Measurements from ENCODE around the gene RPS6KC1. TPM values are rescaled to one million over a fixed set of nuclear protein-coding genes. Genes with fewer than 3 reads are reported as not detected.

The RPS6KC1 gene
- total RNA-seq, 2 experiments from 2014 or later: 5.4 to 6.1 TPM

DNA sequence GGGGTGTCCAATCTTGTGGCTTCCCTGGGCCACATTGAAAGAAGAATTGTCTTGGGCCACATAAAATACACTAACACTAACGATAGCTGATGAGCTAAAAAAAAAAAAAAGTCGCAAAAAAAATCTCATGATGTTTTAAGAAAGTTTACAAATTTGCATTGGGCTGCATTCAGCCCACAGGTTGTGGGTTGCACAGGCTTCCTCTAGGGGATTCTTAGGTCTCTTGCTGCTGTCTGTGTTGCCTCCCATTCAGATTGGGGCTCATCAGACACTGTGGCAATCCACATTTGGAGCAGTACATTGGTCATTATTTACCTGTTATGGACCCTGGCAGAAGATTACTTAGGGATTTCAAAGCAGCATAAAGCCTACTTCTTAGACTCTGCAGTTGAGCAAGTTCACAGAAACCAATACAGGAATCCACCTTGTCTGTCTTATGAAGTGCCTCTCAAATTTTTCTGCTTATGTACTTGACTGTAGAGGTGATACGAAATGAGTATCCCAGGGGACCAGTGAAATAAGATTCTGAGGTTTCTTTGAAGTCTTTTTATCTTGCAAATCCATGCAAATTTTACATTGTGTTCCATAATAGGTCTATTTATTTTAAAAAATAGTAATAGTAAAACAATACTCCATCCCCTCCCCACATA, 205.5 kb downstream of the RPS6KC1 start:
- Mint-ChIP-seq H3K27me3 (ENCODE audit: low read depth) (no peaks in the 10 kb centered on the region), H3K27ac (no peak overlapping the region), H3K9me3 (no peaks in the 10 kb centered on the region), H3K4me3 (no peak overlapping the region), H3K36me3 (ENCODE audit: low read depth) (peaks cover 12% of the 10 kb centered on the region), H3K4me1 (ENCODE audit: low read depth) (no peaks in the 10 kb centered on the region)
- no peak for DNase-seq
- CTCF ChIA-PET: interaction anchor here (1.1 kb wide), 1 partner anchor 12 kb away, joined by 3 read pairs; no protein-coding TSS in a partner anchor
- intact Hi-C loops (cut with micrococcal nuclease): no loop called here

DNA sequence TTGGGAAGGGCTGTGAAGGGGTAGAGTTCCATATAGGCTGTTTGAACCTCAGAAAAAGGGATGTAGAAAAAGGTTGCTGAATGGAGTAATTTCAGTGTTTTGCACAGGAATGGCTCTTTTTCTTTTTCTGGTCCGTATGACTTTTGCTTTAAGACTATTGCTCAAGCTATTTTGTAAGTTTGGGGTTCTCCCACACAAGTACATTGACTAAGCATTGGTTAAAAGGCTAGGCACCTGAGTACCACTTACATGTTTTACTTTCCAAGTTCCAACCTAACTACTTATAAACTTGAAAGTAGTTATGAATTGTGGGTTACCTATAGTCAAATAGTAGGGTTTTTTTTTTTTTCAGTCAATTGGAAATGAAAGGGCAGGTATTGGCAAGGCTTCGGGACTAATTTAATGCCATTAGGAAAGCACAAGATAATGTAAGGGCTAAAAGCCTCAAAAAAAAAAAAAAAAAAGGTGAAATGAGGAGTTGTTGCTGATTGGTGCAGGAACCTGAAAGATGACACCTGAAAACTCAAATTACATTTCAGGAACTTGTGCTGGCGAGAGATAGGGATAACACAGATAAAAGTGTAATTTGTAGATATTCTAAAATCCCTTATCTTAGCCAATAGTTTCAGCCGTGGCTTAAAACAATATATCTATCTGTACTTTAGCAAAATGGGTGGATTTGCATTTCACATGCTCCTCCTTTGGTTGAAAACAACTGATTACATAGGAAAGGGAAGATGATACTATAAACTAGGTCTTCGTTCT, 209.5 kb downstream of the RPS6KC1 start:
- H3K4me1 Mint-ChIP-seq (ENCODE audit: low read depth): no peaks in the 10 kb centered on the region
- H3K36me3 Mint-ChIP-seq (ENCODE audit: low read depth): peaks cover 31% of the 10 kb centered on the region
- DNase-seq: no peak
- intact Hi-C loops (cut with micrococcal nuclease): no loop called here
- H3K27me3 Mint-ChIP-seq (ENCODE audit: low read depth): no peaks in the 10 kb centered on the region
- H3K4me3 Mint-ChIP-seq: no peak overlapping the region
- CTCF ChIA-PET: no interaction called here
- H3K27ac Mint-ChIP-seq: no peak overlapping the region
- H3K9me3 Mint-ChIP-seq: no peaks in the 10 kb centered on the region

DNA sequence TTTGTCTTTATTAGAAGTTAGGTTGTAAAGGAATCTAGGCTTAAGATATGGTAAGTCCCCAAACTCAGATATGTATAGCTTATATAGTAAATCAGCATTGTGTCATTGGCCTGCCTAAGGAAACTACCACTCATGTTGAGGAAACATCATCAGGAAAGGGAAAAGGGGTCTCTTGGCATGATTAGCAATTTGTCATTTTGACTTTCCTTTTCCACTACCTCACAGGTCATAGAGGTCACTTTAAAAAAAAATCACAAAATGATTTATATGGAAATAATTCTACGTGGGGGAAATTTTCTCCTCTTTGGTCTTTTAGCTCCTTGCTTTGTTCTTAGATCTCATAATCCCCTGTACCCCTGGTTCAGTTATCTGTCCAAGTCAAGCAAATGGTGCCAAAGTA, 213.5 kb downstream of the RPS6KC1 start:
- intact Hi-C loops (cut with micrococcal nuclease): no loop called here
- no peaks in the 10 kb centered on the region for H3K4me1 Mint-ChIP-seq (ENCODE audit: low read depth)
- H3K9me3 Mint-ChIP-seq: peaks cover 10% of the 10 kb centered on the region
- H3K27me3 Mint-ChIP-seq (ENCODE audit: low read depth): no peaks in the 10 kb centered on the region
- CTCF ChIA-PET: interaction anchor here (0.9 kb wide), 1 partner anchor 20 kb away, joined by 6 read pairs; no protein-coding TSS in a partner anchor
- H3K4me3 Mint-ChIP-seq: no peak overlapping the region
- no peak overlapping the region for H3K27ac Mint-ChIP-seq
- no peak for DNase-seq
- H3K36me3 Mint-ChIP-seq (ENCODE audit: low read depth): peaks cover 48% of the 10 kb centered on the region

DNA sequence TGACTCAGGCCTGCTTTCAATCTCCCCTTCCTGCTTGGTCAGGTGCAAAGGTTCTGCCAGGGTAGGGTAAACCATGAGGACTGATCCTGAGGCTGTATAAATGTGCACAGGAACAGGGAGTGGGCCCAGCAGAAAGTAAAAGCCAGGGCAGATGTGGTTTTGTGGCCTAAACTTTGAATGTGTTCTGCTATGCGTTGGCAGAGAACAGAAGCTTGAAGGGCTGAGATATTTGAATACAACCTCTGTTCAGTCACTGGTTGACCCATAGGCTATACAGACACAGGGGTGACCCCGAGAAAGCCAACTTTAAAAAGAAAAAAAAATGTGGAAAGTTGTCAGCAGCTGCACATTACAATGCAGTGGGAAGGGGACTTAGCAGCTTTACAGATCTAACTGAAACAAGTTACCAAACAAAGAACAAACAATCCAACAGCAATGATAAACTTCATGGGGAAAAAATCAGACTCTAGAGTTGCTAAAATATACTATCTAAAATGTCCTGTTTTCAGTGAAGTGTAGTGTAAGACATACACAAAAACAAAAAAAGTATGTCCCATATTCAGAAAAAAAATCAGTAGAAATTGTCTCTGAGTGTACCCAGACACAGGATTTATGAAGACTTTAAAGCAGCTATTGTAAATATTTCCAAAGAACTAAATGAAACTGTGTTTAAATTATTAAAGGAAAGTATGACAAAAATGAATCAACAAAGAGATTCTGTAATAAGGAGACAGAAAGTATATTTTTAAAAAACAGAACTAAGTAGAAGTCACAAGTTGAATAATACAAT, 216.1 kb downstream of the RPS6KC1 start:
- Mint-ChIP-seq H3K4me3 (no peak overlapping the region), H3K4me1 (ENCODE audit: low read depth) (no peaks in the 10 kb centered on the region), H3K36me3 (ENCODE audit: low read depth) (peaks cover 43% of the 10 kb centered on the region), H3K27ac (no peak overlapping the region), H3K27me3 (ENCODE audit: low read depth) (no peaks in the 10 kb centered on the region), H3K9me3 (peaks cover 10% of the 10 kb centered on the region)
- intact Hi-C loops (cut with micrococcal nuclease): no loop called here
- no peak for DNase-seq
- CTCF ChIA-PET: no interaction called here

DNA sequence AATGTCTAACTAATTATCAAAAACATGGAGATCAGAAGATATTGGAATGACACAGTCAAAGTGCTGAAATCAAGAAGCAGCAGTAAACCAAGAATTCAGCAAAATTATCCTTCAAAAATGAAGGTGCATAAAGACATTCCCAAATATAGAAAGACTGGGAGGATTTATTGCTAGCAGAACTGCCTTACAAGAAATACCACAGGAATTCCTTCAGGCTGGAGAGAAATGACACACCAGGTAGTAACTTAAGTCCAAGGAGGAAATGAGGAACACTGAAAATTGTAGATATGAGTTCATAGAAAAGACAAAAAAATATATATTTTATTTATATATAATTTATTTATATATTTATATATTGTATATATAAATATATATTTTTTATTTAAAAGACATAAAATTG, 217.2 kb downstream of the RPS6KC1 start:
- DNase-seq: no peak
- peaks cover 10% of the 10 kb centered on the region for H3K9me3 Mint-ChIP-seq
- intact Hi-C loops (cut with micrococcal nuclease): no loop called here
- H3K27me3 Mint-ChIP-seq (ENCODE audit: low read depth): no peaks in the 10 kb centered on the region
- H3K4me3 Mint-ChIP-seq: no peak overlapping the region
- CTCF ChIA-PET: no interaction called here
- H3K36me3 Mint-ChIP-seq (ENCODE audit: low read depth): peaks cover 48% of the 10 kb centered on the region
- no peak overlapping the region for H3K27ac Mint-ChIP-seq
- H3K4me1 Mint-ChIP-seq (ENCODE audit: low read depth): no peaks in the 10 kb centered on the region

DNA sequence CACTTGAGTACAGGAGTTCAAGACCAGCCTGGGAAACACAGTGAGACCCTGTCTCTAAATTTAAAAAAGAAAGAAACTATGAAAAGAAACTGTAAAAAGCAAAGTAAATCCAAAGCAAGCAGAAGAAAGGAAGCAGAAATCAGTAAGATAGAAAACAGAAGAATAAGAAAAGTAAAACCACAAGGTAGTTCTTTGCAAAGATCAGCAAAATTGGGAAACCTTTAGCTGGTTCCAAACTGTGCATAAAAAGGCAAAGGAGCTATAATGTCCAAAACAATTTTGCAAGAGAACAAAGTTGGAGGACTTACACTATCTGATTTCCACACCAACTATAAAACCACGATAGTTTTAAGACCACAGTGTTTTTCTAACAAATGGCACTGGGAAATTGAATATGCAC, 218.8 kb downstream of the RPS6KC1 start:
- Mint-ChIP-seq H3K4me3 (no peak overlapping the region), H3K36me3 (ENCODE audit: low read depth) (peaks cover 39% of the 10 kb centered on the region), H3K4me1 (ENCODE audit: low read depth) (no peaks in the 10 kb centered on the region), H3K9me3 (peaks cover 10% of the 10 kb centered on the region), H3K27ac (no peak overlapping the region), H3K27me3 (ENCODE audit: low read depth) (no peaks in the 10 kb centered on the region)
- intact Hi-C loops (cut with micrococcal nuclease): no loop called here
- DNase-seq: no peak
- CTCF ChIA-PET: no interaction called here

DNA sequence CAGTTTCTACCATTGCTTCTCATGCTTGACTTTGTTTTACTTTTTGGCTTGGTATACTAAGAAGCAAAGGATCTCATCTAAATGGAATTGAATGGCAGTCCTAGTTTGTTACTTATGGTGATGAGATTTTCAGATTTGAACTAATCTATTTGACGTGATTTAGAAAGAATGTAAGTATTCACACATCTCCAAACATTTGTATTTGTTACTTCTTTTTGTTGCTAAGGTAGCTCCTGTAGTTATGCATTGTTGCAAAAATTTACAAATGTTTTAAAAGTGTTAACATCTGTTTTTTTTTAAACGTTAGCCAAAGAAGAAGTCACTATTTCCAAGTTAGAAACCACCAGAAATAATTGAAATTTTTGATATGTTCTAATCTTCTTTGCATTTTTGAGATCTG, 222.5 kb downstream of the RPS6KC1 start:
- no peaks in the 10 kb centered on the region for H3K9me3 Mint-ChIP-seq
- no peak overlapping the region for H3K4me3 Mint-ChIP-seq

DNA sequence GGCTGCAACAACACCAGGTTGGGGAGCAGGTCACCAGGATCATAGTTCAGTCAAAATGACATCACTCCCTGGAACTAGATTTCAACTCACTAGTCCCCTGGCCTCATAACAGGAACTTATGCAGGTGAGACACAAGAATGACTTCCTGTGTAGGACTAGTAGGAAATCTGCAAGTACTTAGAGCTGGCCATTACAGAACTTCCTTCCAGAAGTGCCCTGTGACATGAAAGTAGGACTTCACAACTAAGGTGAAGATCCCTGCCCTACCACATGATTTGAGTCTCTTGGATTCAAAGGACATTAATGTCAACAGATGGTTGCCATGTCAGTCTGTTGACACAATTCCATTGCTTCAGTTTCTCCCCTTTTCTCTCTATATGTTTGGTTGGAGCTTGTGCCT, 223.1 kb downstream of the RPS6KC1 start:
- no peaks in the 10 kb centered on the region for H3K9me3 Mint-ChIP-seq
- H3K36me3 Mint-ChIP-seq (ENCODE audit: low read depth): peaks cover 17% of the 10 kb centered on the region
- CTCF ChIA-PET: interaction anchor here (0.6 kb wide), 1 partner anchor 376 kb away, joined by 3 read pairs; no protein-coding TSS in a partner anchor
- intact Hi-C loops (cut with micrococcal nuclease): no loop called here
- no peak overlapping the region for H3K4me3 Mint-ChIP-seq
- no peaks in the 10 kb centered on the region for H3K27me3 Mint-ChIP-seq (ENCODE audit: low read depth)
- H3K4me1 Mint-ChIP-seq (ENCODE audit: low read depth): no peaks in the 10 kb centered on the region
- H3K27ac Mint-ChIP-seq: no peak overlapping the region
- no peak for DNase-seq

More for the DNA sequence above, 222.5 kb downstream of the RPS6KC1 start:
- intact Hi-C loops (cut with micrococcal nuclease): no loop called here
- DNase-seq: no peak
- CTCF ChIA-PET: no interaction called here
- Mint-ChIP-seq H3K36me3 (ENCODE audit: low read depth) (peaks cover 17% of the 10 kb centered on the region), H3K4me1 (ENCODE audit: low read depth) (no peaks in the 10 kb centered on the region), H3K27me3 (ENCODE audit: low read depth) (no peaks in the 10 kb centered on the region), H3K27ac (no peak overlapping the region)

DNA sequence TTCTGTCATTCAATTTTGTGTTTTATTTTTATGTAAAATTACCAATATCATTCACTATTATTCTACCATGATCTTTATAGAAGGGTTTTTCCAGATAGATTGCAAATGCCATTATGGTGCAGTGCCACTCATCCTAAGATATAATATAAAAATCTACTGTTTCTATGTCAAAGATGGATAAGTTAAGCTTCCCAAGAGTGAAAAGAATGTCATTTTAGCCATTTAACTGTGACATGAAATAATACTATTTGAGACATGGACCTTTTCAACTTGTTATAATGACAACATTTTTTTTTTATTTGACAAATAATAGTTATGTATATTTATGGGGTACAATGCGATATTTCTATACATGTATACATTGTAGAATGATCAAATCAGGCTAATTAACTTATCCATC, 224.3 kb downstream of the RPS6KC1 start:
- intact Hi-C loops (cut with micrococcal nuclease): no loop called here
- Mint-ChIP-seq H3K4me1 (ENCODE audit: low read depth) (no peaks in the 10 kb centered on the region), H3K27me3 (ENCODE audit: low read depth) (no peaks in the 10 kb centered on the region), H3K27ac (no peak overlapping the region), H3K36me3 (ENCODE audit: low read depth) (peaks cover 16% of the 10 kb centered on the region), H3K9me3 (no peaks in the 10 kb centered on the region), H3K4me3 (no peak overlapping the region)
- CTCF ChIA-PET: no interaction called here
- no peak for DNase-seq

DNA sequence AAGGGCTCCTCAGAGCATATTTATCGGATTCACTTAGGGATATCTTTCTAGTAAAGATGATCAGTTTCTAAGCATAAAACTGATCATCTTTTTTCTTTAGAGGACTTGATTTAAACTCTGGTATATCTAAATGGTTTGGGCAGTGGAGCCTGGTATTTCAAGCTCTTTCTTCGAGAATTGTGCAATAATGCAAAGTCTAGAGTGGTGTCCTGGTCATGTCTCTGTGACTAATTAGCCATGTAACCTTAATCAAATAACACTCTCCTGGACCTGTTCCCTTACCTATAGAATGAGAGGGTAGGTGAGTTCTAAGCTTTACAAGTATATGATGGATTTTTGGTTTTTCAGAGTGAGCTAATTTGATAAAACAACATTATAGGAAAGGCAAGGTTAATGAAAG, 225.2 kb downstream of the RPS6KC1 start:
- H3K4me1 Mint-ChIP-seq (ENCODE audit: low read depth): no peaks in the 10 kb centered on the region
- no peaks in the 10 kb centered on the region for H3K9me3 Mint-ChIP-seq
- H3K27ac Mint-ChIP-seq: no peak overlapping the region
- CTCF ChIA-PET: no interaction called here
- no peaks in the 10 kb centered on the region for H3K27me3 Mint-ChIP-seq (ENCODE audit: low read depth)
- DNase-seq: no peak
- no peak overlapping the region for H3K4me3 Mint-ChIP-seq
- intact Hi-C loops (cut with micrococcal nuclease): no loop called here
- peaks cover 14% of the 10 kb centered on the region for H3K36me3 Mint-ChIP-seq (ENCODE audit: low read depth)

DNA sequence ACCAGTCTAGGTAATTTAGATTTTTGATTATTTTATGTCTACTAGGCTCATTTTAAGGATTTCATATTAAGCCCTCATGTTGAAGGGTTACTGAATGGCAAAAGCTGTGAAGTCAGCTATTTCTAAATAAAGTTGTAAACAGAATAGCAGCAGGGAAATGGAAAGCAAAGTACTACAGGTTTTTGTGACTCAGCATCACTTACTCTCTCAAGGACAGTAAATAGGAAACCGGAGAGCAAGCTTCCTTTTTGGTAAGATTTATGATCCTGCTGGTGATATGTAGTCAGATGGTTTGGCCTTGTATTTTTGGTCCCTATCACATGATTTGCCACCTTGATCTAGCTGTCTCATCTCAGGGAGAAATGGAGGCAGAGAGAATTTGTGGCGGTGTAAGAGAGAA, 226.0 kb downstream of the RPS6KC1 start:
- Mint-ChIP-seq H3K9me3 (no peaks in the 10 kb centered on the region), H3K27me3 (ENCODE audit: low read depth) (no peaks in the 10 kb centered on the region)
- intact Hi-C loops (cut with micrococcal nuclease): no loop called here

DNA sequence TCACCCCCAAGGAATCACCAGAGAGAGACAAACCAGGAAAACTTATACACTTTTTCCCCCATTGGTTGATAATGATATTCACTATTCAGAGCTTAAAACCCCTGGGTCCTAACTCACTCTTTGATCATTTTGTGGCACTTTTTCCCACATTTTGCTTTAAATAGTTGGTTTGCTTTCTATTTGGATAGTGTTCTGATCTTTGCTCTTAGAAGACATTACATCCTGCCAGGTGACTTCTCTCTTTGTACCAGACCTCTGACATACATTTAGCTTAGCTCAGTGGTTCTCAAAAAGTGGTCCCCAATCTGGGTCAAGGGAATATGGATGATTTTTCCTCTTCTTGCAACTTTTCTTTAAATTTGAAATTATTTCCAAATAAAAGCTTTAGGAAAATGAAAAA, 228.4 kb downstream of the RPS6KC1 start:
- Mint-ChIP-seq H3K27me3 (ENCODE audit: low read depth) (no peaks in the 10 kb centered on the region), H3K4me3 (no peak overlapping the region), H3K9me3 (peaks cover 4% of the 10 kb centered on the region), H3K27ac (no peak overlapping the region), H3K4me1 (ENCODE audit: low read depth) (no peaks in the 10 kb centered on the region), H3K36me3 (ENCODE audit: low read depth) (peaks cover 1% of the 10 kb centered on the region)
- CTCF ChIA-PET: no interaction called here
- no peak for DNase-seq
- intact Hi-C loops (cut with micrococcal nuclease): no loop called here

More for the DNA sequence above, 226.0 kb downstream of the RPS6KC1 start:
- H3K4me1 Mint-ChIP-seq (ENCODE audit: low read depth): no peaks in the 10 kb centered on the region
- DNase-seq: no peak
- H3K27ac Mint-ChIP-seq: no peak overlapping the region
- CTCF ChIA-PET: no interaction called here
- peaks cover 13% of the 10 kb centered on the region for H3K36me3 Mint-ChIP-seq (ENCODE audit: low read depth)
- H3K4me3 Mint-ChIP-seq: no peak overlapping the region
